HG02798 (cell line): ENCODE results near the gene GALNT12.

ENCODE experiments used
- ATAC-seq: cut with Tn5 transposase; IDR thresholded peaks from one replicate; pipeline ENCODE4 v1.9.1; 2021; ENCODE audit warnings: mild to moderate bottlenecking; ENCODE audit not compliant: unreplicated experiment, poor library complexity

GALNT12 gene

GRCh38 chr9:98797491-98797890 is 10.0 kb upstream of the GALNT12 start:
- no peak for ATAC-seq

GRCh38 chr9:98798254-98798653 is 9.2 kb upstream of the GALNT12 start:
- no peak for ATAC-seq

- no peak for ATAC-seq
Observed at GRCh38 chr9:98801561-98801960, 5.9 kb upstream of the GALNT12 start.

GRCh38 chr9:98801969-98802371 is 5.5 kb upstream of the GALNT12 start:
- no peak for ATAC-seq

- ATAC-seq = no peak
Observed at GRCh38 chr9:98804083-98804482, 3.4 kb upstream of the GALNT12 start.

GRCh38 chr9:98805506-98806272 is 1.8 kb upstream of the GALNT12 start:
- no peak for ATAC-seq

DNA sequence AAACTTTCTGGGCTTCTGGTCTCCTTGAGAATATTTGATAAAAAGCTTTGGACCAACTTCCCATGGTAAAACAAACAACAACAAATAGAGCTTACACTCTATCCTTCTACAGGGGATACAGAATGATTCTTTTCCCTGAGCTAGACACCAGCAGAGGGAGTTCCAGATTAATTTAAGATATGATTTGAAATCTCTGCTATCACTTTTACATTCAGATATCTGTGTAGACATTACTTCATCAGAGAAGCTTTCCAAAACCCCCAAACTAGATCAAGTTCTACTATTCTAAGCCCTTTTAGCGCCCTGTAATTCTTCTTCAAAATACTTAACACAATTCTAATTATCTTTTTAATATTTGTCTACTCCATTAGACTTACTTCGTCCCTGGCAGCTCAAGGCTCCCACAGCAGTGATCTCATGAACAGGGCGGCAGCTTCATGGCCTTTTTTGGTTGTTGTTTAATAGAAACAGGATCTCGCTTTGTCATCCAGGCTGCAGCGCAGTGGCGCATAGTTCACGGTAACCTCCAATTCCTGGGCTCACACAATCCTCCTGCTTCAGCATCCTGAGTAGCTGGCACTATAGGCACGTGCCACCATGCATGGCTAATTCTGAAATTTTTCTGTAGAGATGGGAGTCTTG is 955 bp upstream of the GALNT12 start:
- ATAC-seq = no peak

- ATAC-seq = peak; percentile 25
Observed at GRCh38 chr9:98807814-98808195, 335 bp downstream of the GALNT12 start.

GRCh38 chr9:98808411-98808815 is 943 bp downstream of the GALNT12 start:
- no peak for ATAC-seq

DNA sequence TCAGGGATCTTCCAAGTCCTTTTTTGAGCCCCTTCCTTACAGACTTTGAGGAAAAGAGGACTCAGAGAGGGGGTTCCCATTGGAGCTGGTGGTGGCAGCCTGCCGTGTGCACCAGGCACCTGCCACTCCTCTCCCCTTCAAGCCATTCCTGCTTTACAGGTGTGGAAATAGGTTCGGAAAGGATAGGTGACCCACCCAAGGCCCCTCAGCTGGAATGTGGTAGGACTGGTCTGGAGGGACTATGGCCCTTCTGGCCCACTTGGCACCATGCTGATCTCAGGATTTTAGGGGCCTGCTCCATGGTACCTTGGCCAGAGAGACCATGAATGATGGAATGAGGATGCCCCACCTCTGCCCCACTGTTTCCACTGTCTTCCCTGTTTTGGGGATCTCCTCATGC is 1.4 kb downstream of the GALNT12 start:
- ATAC-seq = no peak

DNA sequence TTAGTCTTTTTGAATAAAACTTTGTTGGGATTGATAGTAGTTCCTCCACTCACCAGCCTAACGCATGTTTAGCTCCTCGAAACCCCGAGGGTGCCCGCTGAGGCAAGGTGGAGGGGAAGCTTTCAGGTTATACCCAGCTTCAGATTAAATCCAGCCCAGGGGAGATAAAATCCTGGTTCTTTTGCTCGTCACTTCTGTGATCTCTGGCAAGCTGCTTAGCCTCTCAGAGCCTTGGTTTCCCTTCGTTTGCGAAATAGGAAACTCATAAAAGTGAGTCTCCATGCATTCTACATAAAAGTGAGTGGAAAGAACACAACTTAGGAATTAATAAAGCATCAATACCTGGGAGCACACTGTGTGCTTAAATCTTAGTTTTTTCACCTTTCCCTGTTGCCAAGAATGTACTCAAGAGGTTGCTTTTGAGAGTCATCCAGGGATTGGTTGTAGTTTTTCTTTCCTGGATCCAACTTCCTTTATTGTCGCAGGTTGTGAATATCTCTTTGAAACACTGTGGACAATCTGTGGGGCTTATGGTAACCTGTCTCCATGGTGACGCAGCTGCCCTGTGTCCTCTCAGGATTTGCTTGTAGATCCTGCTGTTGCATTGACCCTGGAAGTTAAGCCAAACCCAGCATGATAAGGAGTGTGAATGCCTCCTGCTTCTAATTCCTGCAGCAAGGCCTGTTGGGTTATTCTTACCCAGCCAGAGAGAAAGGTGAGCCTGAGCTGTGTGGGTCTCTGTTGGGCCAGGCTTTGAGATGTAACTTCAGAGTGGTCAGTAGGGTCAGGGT is 2.0 kb downstream of the GALNT12 start:
- no peak for ATAC-seq

GRCh38 chr9:98810102-98810842 is 2.8 kb downstream of the GALNT12 start:
- no peak for ATAC-seq

GRCh38 chr9:98811051-98811650 is 3.7 kb downstream of the GALNT12 start:
- ATAC-seq = no peak

GRCh38 chr9:98815391-98815951 is 8.0 kb downstream of the GALNT12 start:
- ATAC-seq = no peak

DNA sequence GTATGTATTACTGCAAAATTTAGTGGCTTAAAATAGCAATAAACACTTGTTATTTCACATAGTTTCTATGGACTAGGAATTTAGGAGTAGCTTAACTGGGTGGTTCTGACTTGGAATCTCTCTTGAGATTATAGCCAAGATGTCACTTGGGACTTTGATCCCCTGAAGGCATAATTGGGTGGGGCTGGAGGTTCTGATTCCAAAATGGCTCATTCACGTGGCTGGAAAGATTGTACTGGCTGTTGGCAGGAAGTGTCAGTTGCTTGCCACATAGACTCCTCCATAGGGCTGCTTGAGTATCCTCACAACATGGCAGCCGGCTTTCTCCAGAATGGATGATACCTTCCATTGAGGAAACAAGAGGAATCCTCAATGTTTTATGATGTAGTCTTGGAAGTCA is 11.3 kb downstream of the GALNT12 start:
- no peak for ATAC-seq

- no peak for ATAC-seq
Observed at GRCh38 chr9:98819231-98819630, 11.8 kb downstream of the GALNT12 start.

DNA sequence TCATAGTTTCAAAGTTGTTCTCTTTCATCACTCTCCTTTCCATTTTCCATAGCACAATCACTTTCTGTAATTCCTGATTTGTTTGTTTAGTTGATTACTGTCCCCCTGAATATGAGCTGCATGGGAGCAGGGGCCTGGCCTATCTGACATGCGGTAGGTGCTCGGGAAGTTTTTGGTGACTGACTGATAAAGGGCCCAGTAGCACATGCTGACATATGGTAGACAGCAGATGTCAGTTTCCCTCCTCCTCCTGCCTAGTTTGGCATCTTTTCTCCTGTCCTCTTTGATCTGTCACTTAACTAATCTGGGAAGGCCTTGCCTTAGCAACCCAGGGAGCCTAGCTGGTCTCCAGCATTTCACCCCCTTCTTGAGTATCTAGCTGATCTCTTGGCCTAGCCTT is 14.4 kb downstream of the GALNT12 start:
- ATAC-seq = no peak

DNA sequence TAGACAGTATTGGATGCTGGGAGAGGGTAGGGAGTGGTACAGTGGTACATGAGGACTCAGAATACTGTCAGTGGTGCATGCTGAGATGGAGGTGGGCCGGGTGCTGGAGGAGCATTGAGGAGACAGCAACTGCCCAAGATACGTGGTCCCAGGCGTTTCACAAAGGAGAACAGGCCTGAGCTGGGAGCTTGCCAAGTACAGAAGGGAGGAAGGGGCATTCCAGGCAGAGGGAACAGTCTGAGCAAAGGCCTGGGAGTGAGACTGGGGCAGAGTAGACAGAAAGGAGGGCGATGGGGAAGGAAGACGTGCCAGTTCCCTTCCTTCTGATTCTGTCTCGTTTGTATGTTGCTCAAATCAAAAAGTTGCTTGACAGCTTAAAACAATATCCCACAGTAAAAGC is 15.2 kb downstream of the GALNT12 start:
- no peak for ATAC-seq

DNA sequence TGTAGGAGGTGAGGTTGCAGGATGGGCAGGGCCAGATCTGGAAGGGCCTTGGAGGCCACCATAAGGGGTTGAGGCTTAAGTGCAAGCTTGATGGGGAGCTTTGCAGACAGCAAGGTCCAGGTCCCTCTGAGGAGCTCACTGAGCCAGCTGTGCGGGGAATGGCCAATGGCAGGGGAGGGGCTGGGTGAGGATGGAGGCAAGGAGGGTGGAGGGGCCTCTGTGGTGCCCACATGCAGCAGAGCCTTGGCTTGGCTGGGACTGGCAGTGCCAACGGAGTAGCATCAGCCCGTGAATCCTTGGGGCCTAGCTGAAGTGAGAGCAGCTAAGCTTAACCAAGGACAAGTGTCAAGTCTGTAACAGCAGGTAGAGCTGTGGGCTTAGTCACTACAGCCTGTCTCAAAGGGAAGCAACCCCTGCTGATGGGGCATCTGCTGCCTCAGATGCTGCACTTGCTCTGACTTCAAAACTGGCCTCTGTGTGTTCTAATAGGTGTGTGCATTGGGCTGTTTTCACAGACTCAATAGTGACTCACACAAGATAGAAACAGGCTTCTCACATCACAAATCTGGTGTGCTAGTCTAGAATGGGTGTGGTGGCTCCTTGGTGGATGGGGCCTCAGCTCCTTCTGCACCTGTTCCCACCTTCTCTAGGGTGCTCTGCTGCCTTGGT is 16.3 kb downstream of the GALNT12 start:
- ATAC-seq = no peak
